GM10266 (cell line): Measurements from ENCODE around the gene TRIO.

ENCODE experiments used
- DNase-seq: peaks from one replicate; pipeline ENCODE4 v3.0.0; 2012; ENCODE audit errors: extremely low spot score
- TF ChIP-seq, protein P1 (sequence below): IDR thresholded peaks from 2 replicates; pipeline ENCODE4 v1.5.1; 2012; ENCODE audit warnings: mild to moderate bottlenecking, low read depth; ENCODE audit not compliant: control insufficient read depth, insufficient read depth; ENCODE audit errors: missing control alignments

Gene TRIO

DNA sequence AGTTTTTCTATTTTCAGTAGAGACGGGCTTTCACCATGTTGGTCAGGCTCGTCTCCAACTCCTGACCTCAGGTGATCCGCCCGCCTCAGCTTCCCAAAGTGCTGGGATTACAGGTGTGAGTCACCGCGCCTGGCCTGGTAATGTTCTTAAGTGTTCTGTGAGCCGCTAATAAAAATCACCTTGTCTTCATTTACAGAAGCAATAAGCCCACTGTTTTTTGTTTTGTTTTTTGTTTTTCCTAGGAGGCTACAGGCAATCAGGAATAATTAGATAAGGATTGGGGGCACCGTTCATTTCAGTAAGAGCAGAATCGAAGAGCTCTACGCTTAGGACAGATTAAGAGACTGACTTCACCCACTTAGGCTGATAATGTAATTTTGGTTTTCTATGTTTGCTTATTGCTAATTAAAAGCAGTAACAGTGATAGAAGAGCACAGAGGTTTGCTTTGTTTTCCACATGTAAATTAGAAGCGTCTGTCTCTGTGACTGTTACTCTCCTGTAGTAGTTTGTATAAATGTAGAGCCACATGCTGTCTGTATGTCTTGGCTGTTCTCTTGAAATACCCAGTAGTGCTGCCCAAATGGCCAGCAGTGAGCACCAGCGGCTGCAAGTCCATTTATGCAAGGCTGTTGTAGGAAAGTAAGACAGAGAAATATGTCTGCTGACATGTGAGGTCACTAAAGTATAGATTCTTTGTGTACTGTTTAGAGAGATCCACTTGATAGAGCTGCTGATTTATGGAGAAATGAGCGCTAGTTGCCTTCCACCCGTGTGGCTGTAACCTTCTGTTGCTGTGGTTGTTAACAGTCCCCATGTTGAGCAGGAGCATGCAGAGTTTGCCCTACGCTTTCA is 30.5 kb downstream of the TRIO start:
- no peak for DNase-seq
- TF ChIP-seq, protein P1, sequence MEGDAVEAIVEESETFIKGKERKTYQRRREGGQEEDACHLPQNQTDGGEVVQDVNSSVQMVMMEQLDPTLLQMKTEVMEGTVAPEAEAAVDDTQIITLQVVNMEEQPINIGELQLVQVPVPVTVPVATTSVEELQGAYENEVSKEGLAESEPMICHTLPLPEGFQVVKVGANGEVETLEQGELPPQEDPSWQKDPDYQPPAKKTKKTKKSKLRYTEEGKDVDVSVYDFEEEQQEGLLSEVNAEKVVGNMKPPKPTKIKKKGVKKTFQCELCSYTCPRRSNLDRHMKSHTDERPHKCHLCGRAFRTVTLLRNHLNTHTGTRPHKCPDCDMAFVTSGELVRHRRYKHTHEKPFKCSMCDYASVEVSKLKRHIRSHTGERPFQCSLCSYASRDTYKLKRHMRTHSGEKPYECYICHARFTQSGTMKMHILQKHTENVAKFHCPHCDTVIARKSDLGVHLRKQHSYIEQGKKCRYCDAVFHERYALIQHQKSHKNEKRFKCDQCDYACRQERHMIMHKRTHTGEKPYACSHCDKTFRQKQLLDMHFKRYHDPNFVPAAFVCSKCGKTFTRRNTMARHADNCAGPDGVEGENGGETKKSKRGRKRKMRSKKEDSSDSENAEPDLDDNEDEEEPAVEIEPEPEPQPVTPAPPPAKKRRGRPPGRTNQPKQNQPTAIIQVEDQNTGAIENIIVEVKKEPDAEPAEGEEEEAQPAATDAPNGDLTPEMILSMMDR: no peak

DNA sequence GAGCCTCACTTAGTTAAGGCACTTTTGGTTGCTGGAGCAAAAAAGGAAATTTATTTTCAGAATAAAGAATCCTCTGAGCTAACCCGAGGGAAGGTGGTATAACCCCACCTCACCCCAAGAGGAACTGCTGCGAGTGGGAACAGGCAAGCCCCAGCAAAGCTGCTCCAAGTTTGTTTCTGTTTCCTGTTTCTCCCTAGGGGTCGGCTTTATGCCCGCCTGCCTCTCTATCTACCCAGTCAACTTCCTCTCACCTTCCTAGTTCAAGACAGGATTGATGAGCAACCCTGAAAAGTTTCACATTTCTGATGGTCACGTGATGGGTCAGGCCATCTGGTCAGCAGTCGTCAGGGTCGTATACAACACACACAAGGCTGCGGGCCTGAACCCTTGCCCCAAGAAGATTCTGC is 31.1 kb downstream of the TRIO start:
- no peak for DNase-seq
- TF ChIP-seq, protein P1: no peak

DNA sequence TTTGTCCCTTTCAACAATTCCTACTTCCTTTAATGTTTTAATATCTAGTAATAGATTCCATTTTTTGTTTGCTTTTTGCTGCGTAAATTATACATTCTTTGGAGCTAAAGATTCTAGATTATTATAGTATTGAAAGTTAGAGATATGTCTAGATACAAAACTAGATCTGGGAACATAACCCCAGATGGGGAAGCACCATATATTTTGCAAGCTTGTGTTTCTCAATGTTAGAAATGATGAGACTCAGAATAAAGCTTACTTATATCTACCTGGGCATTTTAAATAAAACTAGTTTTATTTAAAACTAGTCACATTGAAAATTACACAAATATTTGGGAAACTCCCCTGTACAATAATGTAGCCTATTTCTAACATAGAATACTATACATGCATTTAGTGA is 32.2 kb downstream of the TRIO start:
- TF ChIP-seq, protein P1: no peak
- DNase-seq: no peak

DNA sequence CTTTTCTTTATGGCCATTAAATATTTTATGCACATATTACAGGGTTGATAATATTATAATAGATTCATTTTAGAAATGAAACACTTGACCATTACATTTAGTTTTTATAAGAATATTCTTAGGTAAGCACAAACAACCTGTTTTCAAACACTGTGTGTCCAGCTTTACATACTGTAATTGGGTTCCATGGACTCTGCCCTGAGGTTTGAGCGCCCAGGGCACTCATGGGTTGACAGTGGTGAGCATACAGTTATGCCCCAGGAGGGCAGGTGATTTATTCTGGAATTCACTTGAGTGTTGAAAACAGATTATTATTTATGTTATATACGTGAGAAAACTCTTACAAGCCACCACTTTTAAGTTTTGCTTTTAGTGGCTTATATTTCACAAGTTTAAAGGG is 33.7 kb downstream of the TRIO start:
- no peak for DNase-seq
- TF ChIP-seq, protein P1: no peak

DNA sequence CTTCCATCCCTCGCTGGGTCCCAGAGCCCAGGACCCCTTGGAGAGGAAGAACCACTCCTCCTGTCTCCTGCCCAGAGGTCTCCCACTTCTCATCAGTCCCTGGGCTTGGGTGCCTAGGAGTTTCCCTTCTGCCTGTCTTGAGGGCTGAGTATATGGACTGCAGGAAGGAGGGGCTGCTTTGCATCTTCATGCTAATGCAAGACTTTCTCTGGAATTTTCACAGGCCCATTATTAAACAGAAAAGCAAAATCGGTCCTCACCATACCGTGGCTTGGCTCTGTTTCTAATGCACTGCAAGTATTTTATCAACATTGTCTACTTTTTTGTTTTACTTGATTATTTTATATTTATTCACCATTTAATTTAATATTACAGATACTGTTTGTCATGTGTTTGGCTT is 34.5 kb downstream of the TRIO start:
- no peak for DNase-seq
- TF ChIP-seq, protein P1: no peak

DNA sequence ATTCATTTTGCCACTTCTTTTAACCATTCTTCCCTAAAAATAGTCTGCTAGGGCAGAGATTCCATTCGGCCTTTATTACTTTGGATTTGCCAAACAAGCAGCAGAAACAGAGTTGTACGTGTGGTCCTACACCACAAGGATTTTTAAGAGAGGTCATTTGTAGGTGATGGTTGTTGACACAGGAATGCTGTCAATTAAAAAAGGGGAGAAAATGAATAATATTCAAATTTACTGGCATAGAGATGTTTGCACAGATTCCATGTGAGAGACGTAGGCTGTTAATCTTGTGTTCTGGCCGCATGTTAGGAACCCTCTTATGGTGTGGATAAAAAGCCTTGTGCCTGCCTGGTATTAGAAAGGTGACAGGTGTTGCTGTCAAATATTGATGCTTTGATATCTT is 34.9 kb downstream of the TRIO start:
- DNase-seq: no peak
- TF ChIP-seq, protein P1: no peak

DNA sequence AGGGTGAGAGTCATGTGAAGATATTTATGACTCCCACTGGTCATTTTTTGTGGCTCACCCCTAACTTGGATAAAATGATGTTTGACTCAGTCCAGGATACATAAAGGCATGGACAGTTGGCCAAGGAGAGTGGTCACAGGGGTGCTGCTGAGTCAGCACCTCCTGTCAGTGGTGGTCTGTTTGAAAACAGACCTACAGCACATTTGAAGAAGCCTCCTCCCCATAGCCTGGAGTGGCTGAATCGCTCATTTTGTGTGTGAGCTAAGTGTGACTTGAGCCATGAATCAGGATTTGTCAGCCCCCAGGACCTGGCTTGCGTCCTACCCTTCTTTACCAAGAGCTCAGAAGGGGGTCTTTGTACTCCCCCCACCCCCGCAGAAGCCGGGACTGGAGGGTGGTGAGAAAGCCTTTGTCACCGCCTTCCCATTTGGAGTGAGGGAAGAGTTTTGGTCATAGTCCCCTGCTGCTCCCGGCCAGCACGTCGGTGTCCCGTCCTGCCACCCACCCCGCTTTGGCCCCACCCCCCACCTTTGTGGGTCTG is 35.6 kb downstream of the TRIO start:
- no peak for DNase-seq
- TF ChIP-seq, protein P1: no peak
